ENCODE data around the gene RAB28. TPM values are rescaled to one million over a fixed set of nuclear protein-coding genes. Genes with fewer than 3 reads are reported as not detected.

Gene RAB28
- polyA plus RNA-seq, 1 experiment: 9.6 TPM

DNA sequence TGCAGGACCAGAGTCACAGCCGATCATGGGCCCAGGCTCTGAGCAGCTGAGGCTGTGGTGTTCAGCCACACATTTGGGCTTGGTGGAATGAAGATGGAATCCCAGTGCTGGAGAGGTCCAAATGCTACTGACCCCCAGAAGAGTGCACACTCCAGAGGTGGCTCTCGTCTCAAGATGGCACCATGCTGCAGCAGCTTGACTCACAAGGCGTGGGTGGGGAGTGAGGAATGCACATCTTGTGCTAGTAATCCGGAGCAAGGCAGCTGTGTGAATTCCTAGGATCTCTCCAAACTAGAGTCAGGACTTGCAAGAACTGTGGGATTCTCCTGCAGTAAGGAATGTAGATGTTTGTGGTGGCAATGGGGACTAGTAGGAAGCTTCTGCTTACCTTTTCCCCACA is 28.7 kb downstream of the RAB28 start:
- no peak overlapping the region for H3K4me3 ChIP-seq (ENCODE audit: low read depth, low read length)
- no peak for DNase-seq (ENCODE audit: low read depth)
- CTCF ChIA-PET: interaction anchor here (1.0 kb wide), 1 partner anchor 24 kb away, joined by 3 read pairs; no protein-coding TSS in a partner anchor
- TF ChIP-seq, protein P1, sequence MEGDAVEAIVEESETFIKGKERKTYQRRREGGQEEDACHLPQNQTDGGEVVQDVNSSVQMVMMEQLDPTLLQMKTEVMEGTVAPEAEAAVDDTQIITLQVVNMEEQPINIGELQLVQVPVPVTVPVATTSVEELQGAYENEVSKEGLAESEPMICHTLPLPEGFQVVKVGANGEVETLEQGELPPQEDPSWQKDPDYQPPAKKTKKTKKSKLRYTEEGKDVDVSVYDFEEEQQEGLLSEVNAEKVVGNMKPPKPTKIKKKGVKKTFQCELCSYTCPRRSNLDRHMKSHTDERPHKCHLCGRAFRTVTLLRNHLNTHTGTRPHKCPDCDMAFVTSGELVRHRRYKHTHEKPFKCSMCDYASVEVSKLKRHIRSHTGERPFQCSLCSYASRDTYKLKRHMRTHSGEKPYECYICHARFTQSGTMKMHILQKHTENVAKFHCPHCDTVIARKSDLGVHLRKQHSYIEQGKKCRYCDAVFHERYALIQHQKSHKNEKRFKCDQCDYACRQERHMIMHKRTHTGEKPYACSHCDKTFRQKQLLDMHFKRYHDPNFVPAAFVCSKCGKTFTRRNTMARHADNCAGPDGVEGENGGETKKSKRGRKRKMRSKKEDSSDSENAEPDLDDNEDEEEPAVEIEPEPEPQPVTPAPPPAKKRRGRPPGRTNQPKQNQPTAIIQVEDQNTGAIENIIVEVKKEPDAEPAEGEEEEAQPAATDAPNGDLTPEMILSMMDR (IDR thresholded peaks at IDR 0.05; ENCODE audit: insufficient read depth, low read depth, low read length): no peak
- H3K36me3 ChIP-seq (ENCODE audit: control insufficient read depth, insufficient read depth, low read length): peaks cover 6% of the 10 kb centered on the region
- H3K27me3 ChIP-seq (ENCODE audit: control insufficient read depth, insufficient read depth, low read length): no peaks in the 10 kb centered on the region
- POLR2A ChIA-PET: no interaction called here

DNA sequence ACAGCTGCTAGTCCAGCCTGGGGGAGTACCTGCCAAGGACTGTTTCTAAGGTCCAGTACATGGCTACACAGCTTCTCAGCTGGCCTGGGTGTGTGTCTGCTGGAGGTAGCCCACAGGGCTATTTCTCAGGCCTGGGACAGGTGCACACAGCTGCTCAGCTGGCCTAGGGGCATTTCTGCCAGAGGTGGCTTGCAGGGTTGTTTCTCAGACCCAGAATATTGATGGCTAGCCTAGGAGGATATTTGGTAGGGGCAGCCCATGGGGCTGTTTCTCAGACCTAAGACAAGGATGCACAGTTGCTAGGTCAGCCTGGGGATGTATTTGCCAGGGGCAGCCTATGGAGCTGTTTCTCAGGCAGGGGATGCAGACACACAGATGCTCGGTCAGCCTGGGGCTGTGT is 29.4 kb downstream of the RAB28 start:
- CTCF ChIA-PET: interaction anchor here (1.0 kb wide), 1 partner anchor 23 kb away, joined by 3 read pairs; no protein-coding TSS in a partner anchor
- POLR2A ChIA-PET: no interaction called here
- Histone ChIP-seq H3K4me3 (ENCODE audit: low read depth, low read length) (no peak overlapping the region), H3K27me3 (ENCODE audit: control insufficient read depth, insufficient read depth, low read length) (no peaks in the 10 kb centered on the region), H3K36me3 (ENCODE audit: control insufficient read depth, insufficient read depth, low read length) (peaks cover 6% of the 10 kb centered on the region)
- DNase-seq (ENCODE audit: low read depth): no peak
- TF ChIP-seq, protein P1 (IDR thresholded peaks at IDR 0.05; ENCODE audit: insufficient read depth, low read depth, low read length): no peak

DNA sequence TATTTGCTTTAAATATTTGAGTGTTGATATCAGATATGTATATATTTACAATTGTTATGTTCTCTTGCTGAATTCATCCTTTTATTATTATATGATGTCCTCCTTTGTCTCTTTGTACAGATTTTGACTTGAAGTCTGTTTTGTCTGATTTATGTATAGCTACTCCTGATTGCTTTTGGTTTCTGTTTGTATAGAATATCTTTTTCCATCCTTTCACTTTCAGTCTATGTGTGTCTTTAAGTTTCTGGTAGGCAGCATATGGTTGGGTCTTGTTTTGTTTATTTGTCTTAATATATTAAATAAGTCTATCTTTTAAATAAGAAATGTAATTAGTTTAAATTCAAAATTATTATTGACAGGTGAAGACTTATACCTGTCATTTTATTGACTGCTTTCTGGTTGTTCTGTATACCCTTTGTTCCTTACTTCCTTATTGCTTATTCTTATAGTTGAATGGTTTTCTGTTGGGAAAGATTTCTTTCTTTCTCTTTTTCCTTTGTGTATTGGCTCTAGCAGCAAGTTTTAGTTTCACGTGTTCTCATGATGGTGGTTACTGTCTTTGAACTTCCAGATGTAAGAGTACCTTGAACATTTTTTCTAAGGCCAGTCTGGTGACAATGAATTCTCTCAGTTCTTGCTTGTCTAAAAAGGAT is 31.1 kb downstream of the RAB28 start:
- H3K36me3 ChIP-seq (ENCODE audit: control insufficient read depth, insufficient read depth, low read length): peaks cover 6% of the 10 kb centered on the region
- H3K27me3 ChIP-seq (ENCODE audit: control insufficient read depth, insufficient read depth, low read length): no peaks in the 10 kb centered on the region
- no peak for DNase-seq (ENCODE audit: low read depth)
- ChIA-PET POLR2A (no interaction called here), CTCF (no interaction called here)
- TF ChIP-seq, protein P1 (IDR thresholded peaks at IDR 0.05; ENCODE audit: insufficient read depth, low read depth, low read length): no peak
- H3K4me3 ChIP-seq (ENCODE audit: low read depth, low read length): no peak overlapping the region

DNA sequence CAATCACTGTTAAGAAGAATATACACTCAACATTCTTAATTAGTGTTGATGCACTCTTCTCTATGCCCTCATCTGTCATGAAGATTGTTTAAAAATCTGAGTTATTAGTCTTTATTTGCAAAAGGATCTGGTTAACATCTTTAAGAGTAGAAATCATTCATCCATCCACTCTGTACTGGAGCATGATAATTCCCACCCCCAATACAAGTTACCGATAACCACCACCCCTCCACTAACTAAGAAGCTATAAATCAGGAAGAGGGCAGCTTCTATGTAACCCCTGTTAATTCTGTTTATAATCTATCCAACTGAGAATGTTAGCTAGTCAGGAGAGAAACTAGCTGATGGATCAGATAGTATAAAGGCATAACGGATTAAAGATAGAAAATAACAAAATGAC is 34.5 kb downstream of the RAB28 start:
- Histone ChIP-seq H3K4me3 (ENCODE audit: low read depth, low read length) (no peak overlapping the region), H3K36me3 (ENCODE audit: control insufficient read depth, insufficient read depth, low read length) (peaks cover 2% of the 10 kb centered on the region), H3K27me3 (ENCODE audit: control insufficient read depth, insufficient read depth, low read length) (no peaks in the 10 kb centered on the region)
- ChIA-PET POLR2A (no interaction called here), CTCF (no interaction called here)
- DNase-seq (ENCODE audit: low read depth): no peak
- TF ChIP-seq, protein P1 (IDR thresholded peaks at IDR 0.05; ENCODE audit: insufficient read depth, low read depth, low read length): no peak

DNA sequence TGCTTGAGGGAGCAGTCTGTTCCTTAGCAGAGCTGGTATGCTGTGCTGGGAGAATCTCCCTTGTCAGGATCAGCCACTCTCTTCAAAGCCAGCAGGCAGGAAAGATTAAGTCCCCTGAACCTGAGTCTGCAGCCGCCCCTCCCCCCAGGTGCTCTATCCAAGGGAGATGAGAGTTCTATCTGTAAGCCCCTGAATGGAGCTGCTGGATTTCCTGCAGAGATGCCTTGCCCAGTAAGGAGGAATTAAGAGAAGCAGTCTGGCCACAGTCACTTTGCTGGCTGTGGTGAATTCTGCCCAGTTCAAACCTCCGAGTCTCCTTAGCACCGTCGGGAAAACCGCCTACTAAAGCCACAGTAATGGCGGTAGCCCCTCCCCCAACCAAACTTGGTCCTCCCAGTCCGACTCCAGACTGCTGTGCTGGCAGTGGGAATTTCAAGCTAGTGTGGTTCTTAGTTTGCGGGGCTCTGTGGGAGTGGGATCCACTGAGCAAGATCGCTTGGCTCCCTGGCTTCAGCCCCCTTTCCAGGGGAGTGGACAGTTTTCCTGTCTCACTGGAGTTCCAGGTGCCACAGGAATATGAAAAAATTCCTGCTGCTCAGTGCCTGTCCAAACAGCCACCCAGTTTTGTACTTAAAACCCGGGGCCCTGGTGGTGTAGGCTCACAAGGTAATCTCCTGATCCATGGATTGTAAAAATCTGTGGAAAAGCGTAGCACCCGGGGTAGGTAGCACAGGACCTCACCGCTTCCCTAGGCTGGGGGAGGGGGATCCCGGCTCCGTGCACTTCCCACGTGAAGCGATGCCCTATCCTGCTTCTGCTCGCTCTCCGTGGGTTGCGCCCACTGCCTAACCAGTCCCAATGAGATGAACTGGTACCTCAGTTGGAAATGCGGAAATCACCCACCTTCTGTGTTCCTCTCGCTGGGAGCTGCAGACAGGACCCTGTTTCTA is 38.0 kb downstream of the RAB28 start:
- no peaks in the 10 kb centered on the region for H3K36me3 ChIP-seq (ENCODE audit: control insufficient read depth, insufficient read depth, low read length)
- CTCF ChIA-PET: no interaction called here
- H3K27me3 ChIP-seq (ENCODE audit: control insufficient read depth, insufficient read depth, low read length): no peaks in the 10 kb centered on the region
- no peak for DNase-seq (ENCODE audit: low read depth)
- TF ChIP-seq, protein P1 (IDR thresholded peaks at IDR 0.05; ENCODE audit: insufficient read depth, low read depth, low read length): no peak
- POLR2A ChIA-PET: no interaction called here
- H3K4me3 ChIP-seq (ENCODE audit: low read depth, low read length): no peak overlapping the region

Measured in BJ (cell line).